ENCODE data around the gene MAPT. TPM values are rescaled to one million over a fixed set of nuclear protein-coding genes. Genes with fewer than 3 reads are reported as not detected.

MAPT gene
- total and polyA plus RNA-seq, 4 donors = 0.27 to 3.8 (median 1.8) TPM

- Histone ChIP-seq H3K9ac (ENCODE audit: insufficient read depth in 1 of 2, low read length in 2 of 2) (no peak overlapping the region), H3K27me3 (ENCODE audit: control insufficient read depth in 3 of 3, insufficient read depth in 3 of 3, low read length in 2 of 3) (no peaks in the 10 kb centered on the region), H3K9me3 (ENCODE audit: control insufficient read depth in 4 of 4, insufficient read depth in 3 of 4, low read length in 3 of 4) (no peaks in the 10 kb centered on the region), H3K4me3 (no peak overlapping the region), H3K36me3 (ENCODE audit: control insufficient read depth in 4 of 4, insufficient read depth in 4 of 4, low read length in 4 of 4) (no peaks in the 10 kb centered on the region), H3K27ac (ENCODE audit: low read depth in 1 of 2, low read length in 1 of 2) (no peak overlapping the region), H3K4me1 (ENCODE audit: control insufficient read depth in 5 of 5, insufficient read depth in 5 of 5, low read length in 5 of 5) (no peaks in the 10 kb centered on the region)
- no peak for DNase-seq
- no peak for TF ChIP-seq CTCF (IDR thresholded peaks at IDR 0.05; ENCODE audit: control extremely low read depth, extremely low read depth)
- no peak for ATAC-seq (ENCODE audit: insufficient read depth, low FRiP score)
- 88 to 94% methylated on average over 3 of the region's 3 CpGs for WGBS, 2 donors
Measured at GRCh38 chr17:45972531-45972930, 78.2 kb downstream of the MAPT start.

- Histone ChIP-seq H3K4me1 (ENCODE audit: control insufficient read depth in 5 of 5, insufficient read depth in 5 of 5, low read length in 5 of 5) (no peaks in the 10 kb centered on the region), H3K9me3 (ENCODE audit: control insufficient read depth in 4 of 4, insufficient read depth in 3 of 4, low read length in 3 of 4) (no peaks in the 10 kb centered on the region), H3K27ac (ENCODE audit: low read depth in 1 of 2, low read length in 1 of 2) (no peak overlapping the region), H3K36me3 (ENCODE audit: control insufficient read depth in 4 of 4, insufficient read depth in 4 of 4, low read length in 4 of 4) (no peaks in the 10 kb centered on the region), H3K9ac (ENCODE audit: insufficient read depth in 1 of 2, low read length in 2 of 2) (no peak overlapping the region), H3K4me3 (no peak overlapping the region), H3K27me3 (ENCODE audit: control insufficient read depth in 3 of 3, insufficient read depth in 3 of 3, low read length in 2 of 3) (no peaks in the 10 kb centered on the region)
- 68 to 77% methylated on average over 12 of the region's 12 CpGs for WGBS, 2 donors
- DNase-seq = no peak
- ATAC-seq (ENCODE audit: insufficient read depth, low FRiP score) = no peak
- no peak for TF ChIP-seq CTCF (IDR thresholded peaks at IDR 0.05; ENCODE audit: control extremely low read depth, extremely low read depth)
Measured at GRCh38 chr17:45973099-45973780, 78.9 kb downstream of the MAPT start.

GRCh38 chr17:45973946-45974859, 79.8 kb downstream of the MAPT start:
- Histone ChIP-seq H3K27me3 (ENCODE audit: control insufficient read depth in 3 of 3, insufficient read depth in 3 of 3, low read length in 2 of 3) (no peaks in the 10 kb centered on the region), H3K4me3 (no peak overlapping the region), H3K9me3 (ENCODE audit: control insufficient read depth in 4 of 4, insufficient read depth in 3 of 4, low read length in 3 of 4) (no peaks in the 10 kb centered on the region), H3K9ac (ENCODE audit: insufficient read depth in 1 of 2, low read length in 2 of 2) (no peak overlapping the region), H3K4me1 (ENCODE audit: control insufficient read depth in 5 of 5, insufficient read depth in 5 of 5, low read length in 5 of 5) (no peaks in the 10 kb centered on the region), H3K27ac (ENCODE audit: low read depth in 1 of 2, low read length in 1 of 2) (no peak overlapping the region), H3K36me3 (ENCODE audit: control insufficient read depth in 4 of 4, insufficient read depth in 4 of 4, low read length in 4 of 4) (no peaks in the 10 kb centered on the region)
- TF ChIP-seq CTCF (IDR thresholded peaks at IDR 0.05; ENCODE audit: control extremely low read depth, extremely low read depth) = no peak
- ATAC-seq (ENCODE audit: insufficient read depth, low FRiP score) = no peak
- WGBS, 2 donors = 84 to 89% methylated on average over 17 of the region's 17 CpGs
- no peak for DNase-seq

Data from lung (tissue), 12 donors.